Smooth muscle cell (in vitro differentiated cells): ENCODE measurements around the gene ZMYND11. TPM values are rescaled to one million over a fixed set of nuclear protein-coding genes. Genes with fewer than 3 reads are reported as not detected.

Experiments used
- DNase-seq: peaks from one replicate; lab custom pipeline; 2025; ENCODE audit not compliant: unreplicated experiment; lab: John Stamatoyannopoulos, UW
- H2AFZ ChIP-seq: fragments of 200-600 bp; sonication (generic); 2 replicates; pipeline ENCODE4 v1.6.0; 2016; ENCODE audit warnings: antibody characterized with exemption, low read depth, mild to moderate bottlenecking
- H3F3A ChIP-seq: fragments of 200-600 bp; sonication (generic); 2 replicates; pipeline ENCODE4 v1.6.0; 2017; ENCODE audit warnings: antibody characterized with exemption, low read depth
- H3K27ac ChIP-seq: fragments of 200-600 bp; sonication (generic); 2 replicates; pipeline ENCODE4 v1.5.1; 2016; ENCODE audit warnings: low read depth, mild to moderate bottlenecking
- H3K27me3 ChIP-seq: fragments of 200-600 bp; sonication (generic); 2 replicates; pipeline ENCODE4 v1.6.1; 2016; ENCODE audit warnings: low read depth, mild to moderate bottlenecking
- H3K36me3 ChIP-seq: fragments of 200-600 bp; sonication (generic); 2 replicates; pipeline ENCODE4 v1.5.1; 2016; ENCODE audit warnings: low read depth
- H3K4me1 ChIP-seq: fragments of 200-600 bp; sonication (generic); 2 replicates; pipeline ENCODE4 v1.5.1; 2016; ENCODE audit warnings: low read depth
- H3K4me2 ChIP-seq: fragments of 200-600 bp; sonication (generic); 2 replicates; pipeline ENCODE4 v1.6.0; 2016; ENCODE audit warnings: mild to moderate bottlenecking
- H3K4me3 ChIP-seq: fragments of 200-600 bp; sonication (generic); 2 replicates; pipeline ENCODE4 v1.5.1; 2016; ENCODE audit warnings: mild to moderate bottlenecking
- H3K79me2 ChIP-seq: fragments of 200-600 bp; sonication (generic); 2 replicates; pipeline ENCODE4 v1.6.0; 2016; ENCODE audit warnings: low read depth, mild to moderate bottlenecking
- H3K9ac ChIP-seq: fragments of 200-600 bp; sonication (generic); 2 replicates; pipeline ENCODE4 v1.6.0; 2016; ENCODE audit warnings: low read depth
- H3K9me3 ChIP-seq: fragments of 200-600 bp; sonication (generic); replicated peaks from 2 replicates; pipeline ENCODE4 v1.5.1; 2016; ENCODE audit warnings: low read depth
- H4K20me1 ChIP-seq: fragments of 200-600 bp; sonication (generic); 2 replicates; pipeline ENCODE4 v1.6.0; 2016; ENCODE audit warnings: low read depth
- WGBS: methylation state at CpG from one replicate; pipeline ENCODE4 v1.1.7; 2016; ENCODE audit warnings: low lambda C conversion rate; 5-methylcytosine and 5-hydroxymethylcytosine counted together
- polyA plus RNA-seq: library from polyadenylated mRNA; unstranded; fragments of >200 nt; fragmentation: Nextera tagmentation; extraction: Ambion mirVana; gene quantifications from 2 replicates; pipeline ENCODE4 v1.2.1, GENCODE V29; 2016
- total RNA-seq: library from RNA; depleted of rRNA; stranded (reverse); fragments of >200 nt; gene quantifications from 2 replicates; pipeline ENCODE4 v1.2.3, GENCODE V29; 2014
- TF ChIP-seq, protein P1 (sequence below): fragments of 200-600 bp; sonication (generic); IDR thresholded peaks from 2 replicates; pipeline ENCODE4 v1.5.1; 2017; ENCODE audit warnings: borderline replicate concordance, mild to moderate bottlenecking, antibody characterized with exemption; ENCODE audit not compliant: insufficient read depth, poor library complexity, severe bottlenecking

Gene ZMYND11
- total and polyA plus RNA-seq, 2 experiments from 2014 or later: 33.7 to 66.3 TPM

DNA sequence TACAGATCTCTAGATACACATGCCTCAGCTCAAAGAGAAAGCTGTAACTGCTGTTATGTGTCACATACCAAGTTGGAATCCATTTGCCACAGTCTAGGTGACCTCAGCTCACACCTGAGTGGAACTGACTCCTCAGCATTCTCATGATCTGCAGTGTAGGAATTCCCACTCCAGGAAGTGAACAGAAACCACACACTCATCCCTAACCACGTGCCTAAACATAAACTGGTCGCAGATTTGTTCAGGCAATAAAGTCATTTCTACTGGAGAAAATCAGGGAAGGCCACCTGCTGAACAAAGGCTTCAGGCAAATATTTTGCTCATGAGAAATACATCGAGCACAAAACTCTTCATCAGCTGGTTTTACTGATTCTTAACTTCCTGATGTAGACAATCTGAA lies 23.0 kb upstream of the ZMYND11 start:
- Histone ChIP-seq H3K4me2 (no peak overlapping the region), H3K9ac (no peak overlapping the region), H3K9me3 (no peaks in the 10 kb centered on the region), H3F3A (no peaks in the 10 kb centered on the region), H2AFZ (no peak overlapping the region), H3K36me3 (no peaks in the 10 kb centered on the region), H4K20me1 (no peaks in the 10 kb centered on the region), H3K27ac (no peak overlapping the region), H3K27me3 (no peaks in the 10 kb centered on the region), H3K4me1 (no peaks in the 10 kb centered on the region), H3K4me3 (no peak overlapping the region), H3K79me2 (no peaks in the 10 kb centered on the region)
- 73% methylated on average over 3 of the region's 3 CpGs for whole genome bisulfite sequencing
- TF ChIP-seq, protein P1, sequence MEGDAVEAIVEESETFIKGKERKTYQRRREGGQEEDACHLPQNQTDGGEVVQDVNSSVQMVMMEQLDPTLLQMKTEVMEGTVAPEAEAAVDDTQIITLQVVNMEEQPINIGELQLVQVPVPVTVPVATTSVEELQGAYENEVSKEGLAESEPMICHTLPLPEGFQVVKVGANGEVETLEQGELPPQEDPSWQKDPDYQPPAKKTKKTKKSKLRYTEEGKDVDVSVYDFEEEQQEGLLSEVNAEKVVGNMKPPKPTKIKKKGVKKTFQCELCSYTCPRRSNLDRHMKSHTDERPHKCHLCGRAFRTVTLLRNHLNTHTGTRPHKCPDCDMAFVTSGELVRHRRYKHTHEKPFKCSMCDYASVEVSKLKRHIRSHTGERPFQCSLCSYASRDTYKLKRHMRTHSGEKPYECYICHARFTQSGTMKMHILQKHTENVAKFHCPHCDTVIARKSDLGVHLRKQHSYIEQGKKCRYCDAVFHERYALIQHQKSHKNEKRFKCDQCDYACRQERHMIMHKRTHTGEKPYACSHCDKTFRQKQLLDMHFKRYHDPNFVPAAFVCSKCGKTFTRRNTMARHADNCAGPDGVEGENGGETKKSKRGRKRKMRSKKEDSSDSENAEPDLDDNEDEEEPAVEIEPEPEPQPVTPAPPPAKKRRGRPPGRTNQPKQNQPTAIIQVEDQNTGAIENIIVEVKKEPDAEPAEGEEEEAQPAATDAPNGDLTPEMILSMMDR: no peak
- no peak for DNase-seq

GRCh38 chr10:124874-125273 lies 10.4 kb upstream of the ZMYND11 start:
- H3K27ac ChIP-seq: no peak overlapping the region
- 21% methylated on average over 1 of the region's 1 CpG for WGBS

DNA sequence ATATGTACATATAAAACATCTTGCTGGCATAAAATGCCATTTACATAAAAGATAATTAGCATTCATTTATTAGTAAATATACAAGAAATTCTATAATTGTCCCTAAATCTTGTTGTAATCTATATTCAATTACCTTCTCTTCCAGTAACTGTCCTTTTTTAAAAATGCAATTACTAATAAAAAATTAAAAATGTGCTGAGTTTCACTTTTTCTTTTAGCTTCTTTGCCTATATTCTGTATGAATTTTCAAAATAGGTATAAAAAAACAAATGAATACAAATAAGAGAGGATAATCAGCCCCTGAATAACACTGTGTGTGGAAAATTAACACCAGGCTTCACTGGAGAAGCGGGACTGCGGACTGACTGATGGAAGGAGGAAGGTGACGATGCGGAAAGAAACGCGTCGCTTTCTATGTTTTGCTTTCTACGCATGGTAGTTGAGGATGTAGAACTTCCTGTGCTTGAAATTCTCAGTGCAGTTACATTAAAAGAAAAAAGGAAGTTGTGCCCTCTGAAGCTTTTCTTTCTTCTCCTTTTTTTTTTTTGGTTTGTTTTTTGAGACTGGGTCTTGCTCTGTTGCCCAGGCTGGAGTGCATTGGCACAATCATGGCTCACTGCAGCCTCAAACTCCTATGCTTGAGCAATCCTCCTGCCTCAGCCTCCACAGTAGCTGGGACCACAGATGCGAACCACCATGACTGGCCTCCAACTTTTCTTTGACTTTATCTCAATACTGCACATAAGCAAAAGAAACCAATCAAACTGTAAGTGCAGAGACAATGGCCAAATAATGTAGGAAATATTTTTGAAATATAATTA lies 7.4 kb upstream of the ZMYND11 start:
- TF ChIP-seq, protein P1: no peak
- Histone ChIP-seq H2AFZ (no peak overlapping the region), H4K20me1 (no peaks in the 10 kb centered on the region), H3F3A (no peaks in the 10 kb centered on the region), H3K27me3 (no peaks in the 10 kb centered on the region), H3K4me2 (no peak overlapping the region), H3K9ac (no peak overlapping the region), H3K4me3 (no peak overlapping the region), H3K36me3 (no peaks in the 10 kb centered on the region), H3K79me2 (no peaks in the 10 kb centered on the region), H3K4me1 (peaks cover 6% of the 10 kb centered on the region), H3K9me3 (no peaks in the 10 kb centered on the region), H3K27ac (no peak overlapping the region)
- DNase-seq: no peak
- WGBS: 96% methylated on average over 9 of the region's 9 CpGs

More at GRCh38 chr10:124874-125273, 10.4 kb upstream of the ZMYND11 start:
- Histone ChIP-seq H2AFZ (no peak overlapping the region), H3K4me1 (no peaks in the 10 kb centered on the region), H3K79me2 (no peaks in the 10 kb centered on the region), H3F3A (no peaks in the 10 kb centered on the region), H3K9me3 (no peaks in the 10 kb centered on the region), H3K4me2 (no peak overlapping the region), H3K9ac (no peak overlapping the region), H3K36me3 (no peaks in the 10 kb centered on the region), H4K20me1 (no peaks in the 10 kb centered on the region), H3K4me3 (no peak overlapping the region), H3K27me3 (no peaks in the 10 kb centered on the region)
- DNase-seq: no peak
- TF ChIP-seq, protein P1: no peak

- TF ChIP-seq, protein P1: no peak
- Histone ChIP-seq H3F3A (peaks cover 3% of the 10 kb centered on the region), H3K4me3 (no peak overlapping the region), H3K9me3 (no peaks in the 10 kb centered on the region), H3K36me3 (no peaks in the 10 kb centered on the region), H3K4me2 (no peak overlapping the region), H3K9ac (no peak overlapping the region), H3K4me1 (peaks cover 19% of the 10 kb centered on the region), H4K20me1 (no peaks in the 10 kb centered on the region), H2AFZ (no peak overlapping the region), H3K79me2 (peaks cover 10% of the 10 kb centered on the region), H3K27me3 (no peaks in the 10 kb centered on the region), H3K27ac (no peak overlapping the region)
- DNase-seq: no peak
- 56% methylated on average over 4 of the region's 4 CpGs for WGBS
Measured at GRCh38 chr10:129810-130209, 5.4 kb upstream of the ZMYND11 start.
